ENCODE results near the gene CFB. TPM values are rescaled to one million over a fixed set of nuclear protein-coding genes. Genes with fewer than 3 reads are reported as not detected.

The CFB gene
- total RNA-seq, 1 experiment from 2014 or later: not detected

DNA sequence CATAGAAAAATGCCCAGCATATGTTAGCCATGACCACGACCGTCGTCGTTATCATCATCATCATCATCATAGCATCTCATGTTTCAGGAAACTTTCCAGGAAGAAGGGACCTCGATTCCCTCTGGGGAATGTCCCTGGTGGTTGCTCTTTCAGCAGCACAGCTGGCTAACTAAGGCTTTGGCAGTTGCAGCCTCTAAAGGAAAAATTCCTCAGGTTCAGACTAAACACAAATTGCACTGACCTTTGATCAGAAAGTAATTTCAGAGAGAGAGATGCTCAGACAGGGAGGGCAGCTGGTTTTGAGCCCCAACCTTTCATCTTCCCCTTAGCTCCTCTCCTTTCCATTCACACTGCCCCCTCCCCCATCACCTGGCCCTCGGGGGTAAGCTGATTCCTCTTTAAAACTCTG is 5.6 kb upstream of the CFB start:
- H3K9ac ChIP-seq (ENCODE audit: low read length): no peak overlapping the region
- BruUV-seq (replicated peaks): no TSS peak
- no peaks in the 10 kb centered on the region for H4K20me1 ChIP-seq (ENCODE audit: low read length)
- no peaks in the 10 kb centered on the region for H3K9me3 ChIP-seq (ENCODE audit: low read length)
- H3K36me3 ChIP-seq (ENCODE audit: low read depth, low read length): no peaks in the 10 kb centered on the region
- H3K27ac ChIP-seq (ENCODE audit: low read length): no peak overlapping the region
- H3K4me3 ChIP-seq (ENCODE audit: low read length): no peak overlapping the region
- no peaks in the 10 kb centered on the region for H3K9me2 ChIP-seq (replicated peaks; ENCODE audit: low read length)
- ATAC-seq (0 out of 2 replicates have a peak, but pooled peaks have one; percentile 24), DNase-seq (peak; percentile 43)
- H3K4me1 ChIP-seq (ENCODE audit: insufficient read depth, low read length): peaks cover 12% of the 10 kb centered on the region
- no peak overlapping the region for H2AFZ ChIP-seq (ENCODE audit: low read length)
- intact Hi-C loops (cut with micrococcal nuclease): no loop called here
- POLR2A ChIA-PET (ENCODE audit: unreplicated experiment): no interaction called here
- no peak overlapping the region for H3K4me2 ChIP-seq (ENCODE audit: low read length)
- no peaks in the 10 kb centered on the region for H3K79me2 ChIP-seq (ENCODE audit: low read length)
- H3F3A ChIP-seq (ENCODE audit: low read length, unreplicated experiment): no peaks in the 10 kb centered on the region
- H3K27me3 ChIP-seq (ENCODE audit: low read length): no peaks in the 10 kb centered on the region
- TF ChIP-seq EZH2 (IDR thresholded peaks at IDR 0.05; ENCODE audit: low read length, unreplicated experiment) (no peak), EZH2phosphoT487 (IDR thresholded peaks at IDR 0.05; ENCODE audit: borderline replicate concordance, low read length) (no peak)
- TF ChIP-seq, protein P1, sequence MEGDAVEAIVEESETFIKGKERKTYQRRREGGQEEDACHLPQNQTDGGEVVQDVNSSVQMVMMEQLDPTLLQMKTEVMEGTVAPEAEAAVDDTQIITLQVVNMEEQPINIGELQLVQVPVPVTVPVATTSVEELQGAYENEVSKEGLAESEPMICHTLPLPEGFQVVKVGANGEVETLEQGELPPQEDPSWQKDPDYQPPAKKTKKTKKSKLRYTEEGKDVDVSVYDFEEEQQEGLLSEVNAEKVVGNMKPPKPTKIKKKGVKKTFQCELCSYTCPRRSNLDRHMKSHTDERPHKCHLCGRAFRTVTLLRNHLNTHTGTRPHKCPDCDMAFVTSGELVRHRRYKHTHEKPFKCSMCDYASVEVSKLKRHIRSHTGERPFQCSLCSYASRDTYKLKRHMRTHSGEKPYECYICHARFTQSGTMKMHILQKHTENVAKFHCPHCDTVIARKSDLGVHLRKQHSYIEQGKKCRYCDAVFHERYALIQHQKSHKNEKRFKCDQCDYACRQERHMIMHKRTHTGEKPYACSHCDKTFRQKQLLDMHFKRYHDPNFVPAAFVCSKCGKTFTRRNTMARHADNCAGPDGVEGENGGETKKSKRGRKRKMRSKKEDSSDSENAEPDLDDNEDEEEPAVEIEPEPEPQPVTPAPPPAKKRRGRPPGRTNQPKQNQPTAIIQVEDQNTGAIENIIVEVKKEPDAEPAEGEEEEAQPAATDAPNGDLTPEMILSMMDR (conservative IDR thresholded peaks at IDR 0.05; ENCODE audit: low read depth, low read length): no peak
- CTCF ChIA-PET: no interaction called here

GRCh38 chr6:31943742-31944141 is 2.2 kb upstream of the CFB start:
- no TSS peak for BruUV-seq (replicated peaks)
- no peak overlapping the region for H3K4me3 ChIP-seq (ENCODE audit: low read length)
- no peaks in the 10 kb centered on the region for H3K36me3 ChIP-seq (ENCODE audit: low read depth, low read length)
- ChIA-PET CTCF (no interaction called here), POLR2A (ENCODE audit: unreplicated experiment) (no interaction called here)
- no peaks in the 10 kb centered on the region for H3K27me3 ChIP-seq (ENCODE audit: low read length)
- H3K4me1 ChIP-seq (ENCODE audit: insufficient read depth, low read length): peaks cover 24% of the 10 kb centered on the region
- H3K27ac ChIP-seq (ENCODE audit: low read length): no peak overlapping the region
- no peak for DNase-seq
- no peaks in the 10 kb centered on the region for H3F3A ChIP-seq (ENCODE audit: low read length, unreplicated experiment)
- intact Hi-C loops (cut with micrococcal nuclease): no loop called here
- ATAC-seq: no peak
- no peaks in the 10 kb centered on the region for H3K9me3 ChIP-seq (ENCODE audit: low read length)
- H3K9ac ChIP-seq (ENCODE audit: low read length): no peak overlapping the region
- H2AFZ ChIP-seq (ENCODE audit: low read length): no peak overlapping the region
- TF ChIP-seq, protein P1 (conservative IDR thresholded peaks at IDR 0.05; ENCODE audit: low read depth, low read length): no peak
- TF ChIP-seq EZH2 (IDR thresholded peaks at IDR 0.05; ENCODE audit: low read length, unreplicated experiment) (no peak), EZH2phosphoT487 (IDR thresholded peaks at IDR 0.05; ENCODE audit: borderline replicate concordance, low read length) (no peak)
- H4K20me1 ChIP-seq (ENCODE audit: low read length): no peaks in the 10 kb centered on the region
- H3K4me2 ChIP-seq (ENCODE audit: low read length): no peak overlapping the region
- no peaks in the 10 kb centered on the region for H3K9me2 ChIP-seq (replicated peaks; ENCODE audit: low read length)
- H3K79me2 ChIP-seq (ENCODE audit: low read length): no peaks in the 10 kb centered on the region

DNA sequence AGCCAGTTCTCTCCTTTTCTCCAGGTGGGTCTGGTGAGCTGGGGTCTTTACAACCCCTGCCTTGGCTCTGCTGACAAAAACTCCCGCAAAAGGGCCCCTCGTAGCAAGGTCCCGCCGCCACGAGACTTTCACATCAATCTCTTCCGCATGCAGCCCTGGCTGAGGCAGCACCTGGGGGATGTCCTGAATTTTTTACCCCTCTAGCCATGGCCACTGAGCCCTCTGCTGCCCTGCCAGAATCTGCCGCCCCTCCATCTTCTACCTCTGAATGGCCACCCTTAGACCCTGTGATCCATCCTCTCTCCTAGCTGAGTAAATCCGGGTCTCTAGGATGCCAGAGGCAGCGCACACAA is 765 bp upstream of the CFB start:
- Histone ChIP-seq H3K4me1 (ENCODE audit: insufficient read depth, low read length) (peaks cover 26% of the 10 kb centered on the region), H3K4me2 (ENCODE audit: low read length) (peak overlapping the region; percentile 74), H3K36me3 (ENCODE audit: low read depth, low read length) (no peaks in the 10 kb centered on the region), H2AFZ (ENCODE audit: low read length) (no peak overlapping the region), H3K27ac (ENCODE audit: low read length) (peak overlapping the region; percentile 81), H3K79me2 (ENCODE audit: low read length) (no peaks in the 10 kb centered on the region), H3K9me2 (replicated peaks; ENCODE audit: low read length) (no peaks in the 10 kb centered on the region), H3K9me3 (ENCODE audit: low read length) (no peaks in the 10 kb centered on the region), H3K9ac (ENCODE audit: low read length) (no peak overlapping the region), H4K20me1 (ENCODE audit: low read length) (no peaks in the 10 kb centered on the region), H3K27me3 (ENCODE audit: low read length) (no peaks in the 10 kb centered on the region), H3K4me3 (ENCODE audit: low read length) (peak overlapping the region; percentile 29; the same call in 1 of the 2 replicates), H3F3A (ENCODE audit: low read length, unreplicated experiment) (no peaks in the 10 kb centered on the region)
- TF ChIP-seq, protein P1 (conservative IDR thresholded peaks at IDR 0.05; ENCODE audit: low read depth, low read length): no peak
- no peak for TF ChIP-seq EZH2phosphoT487 (IDR thresholded peaks at IDR 0.05; ENCODE audit: borderline replicate concordance, low read length)
- no peak for TF ChIP-seq EZH2 (IDR thresholded peaks at IDR 0.05; ENCODE audit: low read length, unreplicated experiment)
- ATAC-seq: no peak
- POLR2A ChIA-PET (ENCODE audit: unreplicated experiment): no interaction called here
- no peak for DNase-seq
- BruUV-seq (replicated peaks): no TSS peak
- CTCF ChIA-PET: no interaction called here
- intact Hi-C loops (cut with micrococcal nuclease): no loop called here
